Lower leg skin (tissue), 3 donors: ENCODE results near the gene TMEM129.

Experiments used
- POLR2A ChIP-seq, 2 donors: fragments of 450-650 bp; IDR thresholded peaks; one replicate each; pipeline ENCODE4 v1.6.1; 2016 to 2017; ENCODE audit warnings: antibody characterized with exemption in 2 of 2, mild to moderate bottlenecking in 1 of 2, moderate library complexity in 1 of 2
- TF ChIP-seq, protein P1 (sequence below), 3 donors: fragments of 450-650 bp; IDR thresholded peaks; one replicate each; pipeline ENCODE4 v1.5.1; 2016; ENCODE audit warnings: antibody characterized with exemption in 3 of 3, mild to moderate bottlenecking in 3 of 3, moderate library complexity in 2 of 3

DNA sequence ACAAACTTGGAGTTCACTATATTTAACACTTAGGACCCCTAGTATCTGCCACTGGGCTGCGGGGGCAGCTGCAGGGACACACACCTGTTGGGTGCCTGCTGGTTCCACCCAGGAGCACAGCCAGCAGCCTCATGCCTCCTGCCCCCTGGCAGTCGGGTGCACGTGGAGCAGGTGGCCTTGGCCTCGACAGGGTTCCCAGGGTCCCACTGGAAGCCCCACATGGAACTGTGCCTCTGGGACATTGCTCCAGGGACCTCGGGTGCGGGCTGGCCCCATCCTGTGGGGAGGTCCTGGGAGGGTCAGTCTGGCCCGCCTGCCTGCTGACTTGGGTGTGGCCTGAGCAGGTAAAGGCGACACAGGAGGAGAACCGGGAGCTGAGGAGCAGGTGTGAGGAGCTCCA, 18.2 kb upstream of the TMEM129 start:
- TF ChIP-seq, protein P1, sequence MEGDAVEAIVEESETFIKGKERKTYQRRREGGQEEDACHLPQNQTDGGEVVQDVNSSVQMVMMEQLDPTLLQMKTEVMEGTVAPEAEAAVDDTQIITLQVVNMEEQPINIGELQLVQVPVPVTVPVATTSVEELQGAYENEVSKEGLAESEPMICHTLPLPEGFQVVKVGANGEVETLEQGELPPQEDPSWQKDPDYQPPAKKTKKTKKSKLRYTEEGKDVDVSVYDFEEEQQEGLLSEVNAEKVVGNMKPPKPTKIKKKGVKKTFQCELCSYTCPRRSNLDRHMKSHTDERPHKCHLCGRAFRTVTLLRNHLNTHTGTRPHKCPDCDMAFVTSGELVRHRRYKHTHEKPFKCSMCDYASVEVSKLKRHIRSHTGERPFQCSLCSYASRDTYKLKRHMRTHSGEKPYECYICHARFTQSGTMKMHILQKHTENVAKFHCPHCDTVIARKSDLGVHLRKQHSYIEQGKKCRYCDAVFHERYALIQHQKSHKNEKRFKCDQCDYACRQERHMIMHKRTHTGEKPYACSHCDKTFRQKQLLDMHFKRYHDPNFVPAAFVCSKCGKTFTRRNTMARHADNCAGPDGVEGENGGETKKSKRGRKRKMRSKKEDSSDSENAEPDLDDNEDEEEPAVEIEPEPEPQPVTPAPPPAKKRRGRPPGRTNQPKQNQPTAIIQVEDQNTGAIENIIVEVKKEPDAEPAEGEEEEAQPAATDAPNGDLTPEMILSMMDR (IDR thresholded peaks at IDR 0.05) = no peak
- TF ChIP-seq POLR2A (IDR thresholded peaks at IDR 0.05) = no peak
